Osteocyte (in vitro differentiated cells): ENCODE measurements around the gene F8. TPM values are rescaled to one million over a fixed set of nuclear protein-coding genes. Genes with fewer than 3 reads are reported as not detected.

Experiments used
- DNase-seq: peaks from one replicate; pipeline ENCODE4 v3.0.0; 2021; ENCODE audit warnings: mixed read lengths; ENCODE audit not compliant: unreplicated experiment; ENCODE audit errors: extremely low spot score
- H3K27ac Mint-ChIP-seq: one replicate; pipeline ENCODE4 v1.8.0; 2021; ENCODE audit warnings: mild to moderate bottlenecking, mixed read lengths; ENCODE audit not compliant: unreplicated experiment
- H3K27me3 Mint-ChIP-seq: one replicate; pipeline ENCODE4 v1.8.0; 2021; ENCODE audit warnings: mixed read lengths; ENCODE audit not compliant: unreplicated experiment
- H3K36me3 Mint-ChIP-seq: one replicate; pipeline ENCODE4 v1.8.0; 2021; ENCODE audit warnings: mixed read lengths; ENCODE audit not compliant: unreplicated experiment
- H3K4me1 Mint-ChIP-seq: one replicate; pipeline ENCODE4 v1.8.0; 2021; ENCODE audit warnings: mixed read lengths; ENCODE audit not compliant: unreplicated experiment
- H3K4me3 Mint-ChIP-seq: one replicate; pipeline ENCODE4 v1.8.0; 2021; ENCODE audit warnings: mild to moderate bottlenecking, moderate library complexity, mixed read lengths; ENCODE audit not compliant: unreplicated experiment
- H3K9me3 Mint-ChIP-seq: one replicate; pipeline ENCODE4 v1.8.0; 2021; ENCODE audit warnings: mixed read lengths; ENCODE audit not compliant: unreplicated experiment
- CTCF ChIP-seq: fragments of 200-600 bp; sonication (generic); IDR thresholded peaks from 2 replicates; pipeline ENCODE4 v1.5.0; 2021; ENCODE audit warnings: antibody characterized with exemption, mild to moderate bottlenecking, moderate library complexity
- total RNA-seq: library from RNA; stranded (reverse); gene quantifications from 2 replicates; pipeline ENCODE4 v1.2.1, GENCODE V29; 2021

Gene F8
- total RNA-seq, 1 donor from 2014 or later = 2.2 TPM

GRCh38 chrX:154815274-154815818, 207.2 kb downstream of the F8 start:
- Mint-ChIP-seq H3K9me3 (peaks cover 11% of the 10 kb centered on the region), H3K4me3 (no peak overlapping the region), H3K36me3 (no peaks in the 10 kb centered on the region), H3K27me3 (peaks cover 25% of the 10 kb centered on the region), H3K4me1 (no peaks in the 10 kb centered on the region), H3K27ac (no peak overlapping the region)
- no peak for TF ChIP-seq CTCF
- DNase-seq = no peak

GRCh38 chrX:154813801-154814200, 208.7 kb downstream of the F8 start:
- Mint-ChIP-seq H3K9me3 (peaks cover 12% of the 10 kb centered on the region), H3K27ac (no peak overlapping the region), H3K27me3 (peaks cover 22% of the 10 kb centered on the region), H3K36me3 (no peaks in the 10 kb centered on the region), H3K4me3 (no peak overlapping the region), H3K4me1 (no peaks in the 10 kb centered on the region)
- no peak for DNase-seq
- no peak for TF ChIP-seq CTCF

GRCh38 chrX:154812341-154813101, 210.0 kb downstream of the F8 start:
- H3K36me3 Mint-ChIP-seq = no peaks in the 10 kb centered on the region
- H3K27me3 Mint-ChIP-seq = peaks cover 26% of the 10 kb centered on the region
- TF ChIP-seq CTCF = no peak
- H3K9me3 Mint-ChIP-seq = peaks cover 22% of the 10 kb centered on the region
- no peak for DNase-seq
- no peak overlapping the region for H3K4me3 Mint-ChIP-seq
- H3K4me1 Mint-ChIP-seq = no peaks in the 10 kb centered on the region
- H3K27ac Mint-ChIP-seq = no peak overlapping the region

- Mint-ChIP-seq H3K9me3 (peaks cover 24% of the 10 kb centered on the region), H3K27ac (no peak overlapping the region), H3K27me3 (peaks cover 24% of the 10 kb centered on the region), H3K4me3 (no peak overlapping the region), H3K4me1 (peaks cover 5% of the 10 kb centered on the region), H3K36me3 (no peaks in the 10 kb centered on the region)
- TF ChIP-seq CTCF = no peak
- DNase-seq = no peak
These were observed 212.4 kb downstream of the F8 start for GRCh38 chrX:154809939-154810665.

- H3K27ac Mint-ChIP-seq = no peak overlapping the region
- H3K27me3 Mint-ChIP-seq = peaks cover 9% of the 10 kb centered on the region
- no peak for TF ChIP-seq CTCF
These were observed 215.6 kb downstream of the F8 start for GRCh38 chrX:154806837-154807501.

More at GRCh38 chrX:154806837-154807501, 215.6 kb downstream of the F8 start:
- Mint-ChIP-seq H3K4me1 (peaks cover 13% of the 10 kb centered on the region), H3K4me3 (no peak overlapping the region), H3K36me3 (no peaks in the 10 kb centered on the region), H3K9me3 (peaks cover 21% of the 10 kb centered on the region)
- DNase-seq = no peak
